Stimulated activated CD4-positive, alpha-beta T cell treated with anti-CD3 and anti-CD28 coated beads, Interleukin-4, amount 100 ng/mL, for 48 hours (primary cell): ENCODE measurements around the gene WDR45B.
A peak's percentile ranks its signal among the peaks of the same experiment; 100 is the strongest.

Experiments used
- DNase-seq, 2 donors: peaks; one replicate each; pipeline ENCODE4 v3.0.0-alpha.2; 2020; ENCODE audit warnings: low read depth in 2 of 2

The WDR45B gene

GRCh38 chr17:82677353-82677925, 29.2 kb upstream of the WDR45B start:
- DNase-seq = no peak

DNA sequence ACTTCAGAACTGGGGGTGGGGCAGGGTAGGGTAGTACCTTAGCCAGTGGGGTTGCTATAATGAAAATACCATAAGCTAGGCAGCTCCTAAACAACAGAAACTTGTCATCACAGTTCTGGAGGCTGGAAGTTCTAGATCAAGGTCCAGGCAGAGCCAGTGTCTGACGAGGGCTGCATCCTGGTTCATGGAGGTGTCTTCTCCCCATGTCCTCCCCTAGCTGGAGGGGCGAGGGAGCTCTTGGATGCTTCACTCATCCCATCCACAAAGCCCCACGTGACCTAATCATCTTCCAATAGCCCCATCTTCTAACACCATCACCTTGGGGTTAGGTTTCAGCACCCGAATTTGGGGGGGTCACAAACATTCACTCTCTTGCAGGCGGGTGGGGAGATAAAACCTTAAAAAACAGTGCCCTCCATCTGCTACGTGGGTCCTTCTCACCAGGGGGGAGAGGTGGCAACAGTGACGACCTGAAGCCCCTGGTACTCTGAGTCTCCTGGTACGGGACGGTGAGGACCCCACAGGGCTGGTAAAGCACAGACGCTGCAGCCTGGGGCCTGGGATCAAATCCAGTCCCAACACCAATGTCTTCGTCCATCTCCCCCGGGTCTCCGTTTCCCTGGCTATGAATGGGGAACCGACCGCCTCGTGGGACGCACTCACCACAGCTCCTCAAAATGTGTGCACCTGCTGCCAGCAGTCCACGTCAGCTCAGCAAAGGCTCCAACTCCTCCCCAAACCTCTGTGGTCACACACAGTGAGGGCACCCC, 27.4 kb upstream of the WDR45B start:
- DNase-seq = no peak

- DNase-seq = no peak
These were observed 26.6 kb upstream of the WDR45B start for GRCh38 chr17:82674656-82675475.

DNA sequence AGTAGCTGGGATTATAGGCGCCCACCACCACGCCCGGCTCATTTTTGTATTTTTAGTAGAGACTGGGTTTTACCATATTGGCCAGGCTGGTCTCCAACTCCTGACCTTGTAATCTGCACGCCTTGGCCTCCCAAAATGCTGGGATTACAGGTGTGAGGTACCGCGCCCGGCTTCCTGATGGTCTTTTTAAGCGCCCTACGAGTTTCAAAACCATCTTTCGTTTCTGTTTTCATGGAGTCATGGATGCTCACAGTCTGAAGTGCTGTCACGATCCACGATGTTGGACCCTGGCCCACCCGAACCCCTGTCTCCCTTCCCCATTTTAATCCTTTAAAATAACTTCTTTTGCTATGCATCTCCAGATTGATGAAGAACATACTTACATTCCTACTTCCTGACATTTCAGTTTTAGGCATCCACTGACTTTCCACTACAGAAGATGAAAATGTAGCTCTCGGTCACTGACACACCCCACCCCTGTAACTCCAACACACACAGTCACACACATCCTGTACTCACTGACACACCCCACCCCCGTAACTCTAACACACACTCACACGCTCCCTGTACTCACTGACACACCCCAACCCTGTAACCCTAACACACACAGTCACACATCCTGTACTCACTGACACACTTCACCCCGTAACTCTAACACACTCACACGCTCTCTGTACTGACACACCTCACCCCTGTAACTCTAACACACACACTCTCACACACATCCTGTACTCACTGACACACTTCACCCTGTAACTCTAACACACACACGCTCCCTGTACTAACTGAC, 22.6 kb upstream of the WDR45B start:
- no peak for DNase-seq

DNA sequence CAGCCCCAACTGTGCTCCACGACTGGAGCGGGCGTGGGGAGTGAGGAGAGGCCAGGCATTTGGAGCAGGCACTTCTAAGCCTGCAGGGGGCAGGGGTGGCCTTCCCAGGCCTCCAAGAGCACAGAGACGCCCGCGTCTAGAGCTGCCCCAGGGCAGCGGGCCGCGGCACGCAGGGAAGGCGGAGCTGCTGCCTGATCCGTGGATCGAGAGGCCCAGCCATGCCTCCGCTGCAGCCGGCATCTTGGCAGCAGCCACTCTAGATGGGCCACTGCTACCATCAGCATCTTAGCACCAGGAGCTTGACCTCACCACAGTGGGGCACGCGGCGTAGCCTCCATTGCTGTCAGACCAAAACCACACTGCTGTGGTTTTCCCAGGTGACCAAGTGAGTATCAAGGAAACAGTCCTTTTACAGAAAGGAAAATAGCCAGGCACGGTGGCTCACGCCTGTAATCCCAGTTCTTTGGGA, 20.4 kb upstream of the WDR45B start:
- peak; percentile 33 to 38 for DNase-seq

GRCh38 chr17:82668024-82668630, 19.9 kb upstream of the WDR45B start:
- no peak for DNase-seq

- no peak for DNase-seq
These were observed 19.4 kb upstream of the WDR45B start for GRCh38 chr17:82667668-82668000.

DNA sequence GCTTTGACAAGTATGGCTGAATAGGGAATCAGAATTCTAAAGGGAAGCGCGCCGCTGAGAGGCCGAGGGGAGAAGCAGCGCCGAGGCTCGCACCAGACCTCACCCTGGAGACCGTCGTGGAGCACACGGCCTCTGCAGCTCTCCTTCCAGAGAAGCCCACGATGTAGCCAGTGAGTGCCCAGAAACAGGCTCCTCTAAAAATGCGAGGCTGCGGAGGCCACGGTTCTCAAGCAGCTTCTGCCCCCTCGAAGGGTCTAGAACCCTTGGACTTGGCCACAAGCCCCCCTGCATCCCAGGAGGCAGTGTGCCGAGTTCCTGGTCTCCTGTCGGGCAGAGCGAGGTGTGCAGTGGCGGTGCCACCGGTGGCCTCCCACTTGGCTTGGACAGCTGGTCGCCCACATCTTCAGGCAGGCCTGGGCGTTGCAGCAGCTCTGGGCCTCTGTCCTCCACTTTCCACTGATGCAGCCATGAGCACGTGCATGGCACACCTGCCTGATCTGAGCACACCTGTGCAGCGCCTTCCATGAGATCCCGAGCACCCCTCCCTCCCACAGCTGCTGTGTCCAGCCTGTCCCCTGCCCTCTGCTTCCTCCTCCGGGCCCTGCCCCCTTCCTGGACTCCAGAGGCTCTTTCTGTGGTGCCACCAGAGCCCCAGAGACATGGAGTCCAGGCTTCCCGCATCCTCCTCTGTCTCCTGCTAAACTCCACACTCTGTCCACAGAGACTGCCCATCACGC, 18.9 kb upstream of the WDR45B start:
- DNase-seq = no peak

GRCh38 chr17:82665891-82666290, 17.6 kb upstream of the WDR45B start:
- no peak for DNase-seq

GRCh38 chr17:82665217-82665616, 17.0 kb upstream of the WDR45B start:
- DNase-seq = no peak

- DNase-seq = no peak
These were observed 16.5 kb upstream of the WDR45B start for GRCh38 chr17:82664701-82665182.

DNA sequence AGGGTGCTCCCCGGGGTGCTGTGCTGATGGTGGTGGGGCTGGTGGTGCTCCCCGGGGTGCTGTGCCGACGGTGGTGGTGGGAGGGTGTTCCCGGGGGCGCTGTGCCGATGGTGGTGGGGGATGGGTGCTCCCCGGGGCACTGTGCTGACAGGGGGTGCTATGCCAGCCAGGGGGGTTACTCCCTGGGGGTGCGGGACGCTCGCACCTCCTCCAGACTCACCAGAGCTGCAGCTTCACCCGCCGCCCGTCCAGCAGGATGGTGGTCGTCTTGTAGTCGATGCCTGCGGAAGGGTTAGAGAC, 16.0 kb upstream of the WDR45B start:
- DNase-seq = no peak

DNA sequence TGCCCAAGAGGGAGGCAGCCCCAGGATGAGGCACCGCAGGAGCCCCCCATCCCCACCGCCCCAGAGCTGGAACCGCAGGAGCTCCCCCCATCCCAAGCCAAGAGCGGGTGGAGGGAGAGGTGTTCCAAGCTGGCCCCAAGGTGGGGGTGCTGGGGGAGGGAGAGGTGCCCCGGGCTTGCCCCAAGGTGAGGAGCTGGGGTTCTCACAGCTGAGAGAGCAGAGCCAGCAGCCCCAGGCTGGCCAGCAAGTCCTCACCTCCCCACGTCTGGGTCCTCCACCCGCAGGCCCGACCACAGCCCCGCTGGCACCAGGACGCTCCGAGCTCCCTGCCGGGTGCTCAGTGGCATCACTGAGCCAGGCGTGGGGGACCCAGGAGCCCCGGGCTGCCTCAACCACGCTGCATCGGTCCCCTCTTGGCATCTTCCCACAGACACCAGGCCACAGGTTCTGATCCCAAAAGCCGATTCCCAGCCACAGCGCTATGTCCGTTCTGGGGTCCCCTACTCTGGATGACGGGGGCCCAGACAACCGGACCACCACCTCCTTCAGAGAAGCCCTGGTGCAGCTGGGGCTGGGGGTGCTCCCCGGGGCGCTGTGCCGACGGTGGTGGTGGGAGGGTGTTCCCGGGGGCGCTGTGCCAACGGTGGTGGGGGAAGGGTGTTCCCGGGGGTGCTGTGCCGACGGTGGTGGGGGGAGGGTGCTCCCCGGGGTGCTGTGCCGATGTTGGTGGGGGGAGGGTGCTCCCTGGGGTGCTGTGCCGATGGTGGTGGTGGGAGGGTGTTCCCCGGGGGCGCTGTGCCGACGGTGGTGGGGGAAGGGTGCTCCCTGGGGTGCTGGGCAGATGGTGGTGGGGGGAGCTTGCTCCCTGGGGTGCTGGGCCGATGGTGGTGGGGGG, 15.4 kb upstream of the WDR45B start:
- no peak for DNase-seq

DNA sequence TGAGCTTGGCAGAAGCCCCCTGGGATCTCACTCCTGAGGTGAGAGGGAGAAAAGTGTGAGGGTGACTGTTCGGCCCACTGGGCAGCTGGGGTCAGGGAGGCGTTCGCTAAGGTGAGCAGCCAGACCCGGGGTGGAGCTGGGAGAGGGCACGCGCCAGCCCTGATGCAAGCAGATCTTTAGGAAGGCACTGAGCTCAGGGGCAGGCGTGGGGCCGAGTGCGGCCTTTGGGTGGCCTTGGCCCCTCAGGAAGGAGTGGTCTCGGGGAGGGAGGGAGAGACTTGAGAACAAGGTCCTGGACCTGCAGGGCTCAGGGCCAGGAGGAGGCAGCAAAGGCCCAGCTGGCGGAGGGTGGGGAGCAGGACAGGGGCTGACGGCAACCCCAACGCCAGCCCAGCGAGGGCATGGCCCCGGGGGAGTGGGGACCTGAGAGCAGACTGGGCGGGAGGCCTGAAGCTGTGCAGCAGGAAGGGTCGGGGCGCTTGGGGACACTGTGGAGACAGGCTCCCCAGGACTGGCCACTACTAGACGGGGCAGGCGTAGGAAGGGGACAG, 14.5 kb upstream of the WDR45B start:
- no peak for DNase-seq

- no peak for DNase-seq
These were observed 13.8 kb upstream of the WDR45B start for GRCh38 chr17:82661717-82662683.

- DNase-seq = no peak
These were observed 11.6 kb upstream of the WDR45B start for GRCh38 chr17:82659886-82660285.

DNA sequence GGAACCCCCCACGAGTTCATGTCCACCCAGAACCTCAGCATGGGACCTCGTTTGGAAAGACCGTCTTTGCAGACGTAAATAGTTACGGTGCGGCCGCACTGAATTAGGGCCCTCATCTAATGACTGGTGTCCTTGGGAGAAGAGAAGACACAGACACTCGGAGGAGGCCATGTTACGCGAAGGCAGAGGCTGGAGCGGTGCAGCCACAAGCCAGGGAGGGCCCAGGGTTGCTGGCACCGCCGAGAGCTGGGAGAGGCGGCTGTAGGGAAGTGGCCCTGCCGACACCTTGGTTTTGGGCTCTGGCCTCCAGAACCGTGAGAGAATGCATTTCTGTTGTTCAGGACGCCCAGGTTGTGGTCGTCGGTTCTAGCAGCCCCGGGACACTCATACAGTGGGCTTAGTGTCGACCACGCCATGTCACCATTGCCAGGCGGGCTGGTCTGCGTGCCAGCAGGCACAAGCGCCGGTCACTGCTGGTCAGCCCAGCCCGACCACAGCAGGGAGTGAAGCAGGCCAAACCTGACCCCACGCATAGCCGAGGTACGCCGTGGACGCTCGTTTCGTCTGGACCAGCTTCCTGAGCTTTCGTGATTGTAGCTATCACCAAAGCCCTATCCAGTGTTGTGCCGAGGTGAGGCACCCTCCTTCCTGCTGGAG, 10.7 kb upstream of the WDR45B start:
- no peak for DNase-seq

GRCh38 chr17:82658331-82658730, 10.1 kb upstream of the WDR45B start:
- DNase-seq = no peak
